ENCODE data around the gene COPS7B.
"Not testable (repeated sequence)": the region's sequence is repeated elsewhere in the genome, so short reads cannot be mapped to it uniquely, and the experiment has no call there.

Gene COPS7B

GRCh38 chr2:231786177-231786916 lies at the start of gene COPS7B:
COPS7B (plus strand) TSS chr2:231786445; CDS start chr2:231788571, 2,126 bp downstream.
- peak; percentile 71 to 79 for DNase-seq

GRCh38 chr2:231737761-231738160 lies 48.5 kb upstream of the COPS7B start:
- DNase-seq, result no peak

- DNase-seq, result no peak
Observed at GRCh38 chr2:231743376-231744116, 42.7 kb upstream of the COPS7B start.

- DNase-seq, result no peak
Observed at GRCh38 chr2:231745303-231746038, 40.8 kb upstream of the COPS7B start.

- not testable (repeated sequence) for DNase-seq
Observed at GRCh38 chr2:231748153-231748896, 37.9 kb upstream of the COPS7B start.

- DNase-seq, result not testable (repeated sequence)
Observed at GRCh38 chr2:231749016-231749415, 37.2 kb upstream of the COPS7B start.

- no peak for DNase-seq
Observed at GRCh38 chr2:231751042-231751815, 35.0 kb upstream of the COPS7B start.

- DNase-seq, result no peak
Observed at GRCh38 chr2:231752061-231752460, 34.2 kb upstream of the COPS7B start.

- DNase-seq, result no peak
Observed at GRCh38 chr2:231761735-231762134, 24.5 kb upstream of the COPS7B start.

- no peak for DNase-seq
Observed at GRCh38 chr2:231764124-231764523, 22.1 kb upstream of the COPS7B start.

- no peak for DNase-seq
Observed at GRCh38 chr2:231764760-231765159, 21.5 kb upstream of the COPS7B start.

- DNase-seq, result no peak
Observed at GRCh38 chr2:231765496-231765929, 20.7 kb upstream of the COPS7B start.

- no peak for DNase-seq
Observed at GRCh38 chr2:231769170-231770136, 16.8 kb upstream of the COPS7B start.

GRCh38 chr2:231780123-231780908 lies 5.9 kb upstream of the COPS7B start:
- DNase-seq, result no peak

- DNase-seq, result peak; percentile 92 to 94
Observed at GRCh38 chr2:231780909-231781797, 5.1 kb upstream of the COPS7B start, which contains the start of gene PDE6D. PDE6D (minus strand) TSS chr2:231781282; CDS start chr2:231781114, 168 bp downstream.

GRCh38 chr2:231781798-231782726 lies 4.2 kb upstream of the COPS7B start:
- DNase-seq, result no peak

- DNase-seq, result no peak
Observed at GRCh38 chr2:231785413-231785812, 832 bp upstream of the COPS7B start.

- no peak for DNase-seq
Observed at GRCh38 chr2:231785822-231786176, 446 bp upstream of the COPS7B start.

Measured in activated CD4-positive, alpha-beta T cell treated with anti-CD3 and anti-CD28 coated beads, Interleukin-2, amount 50 U/mL, for 4 hours (primary cell).